Right atrium auricular region (tissue), 2 donors: ENCODE data around the gene OR8G1. TPM values are rescaled to one million over a fixed set of nuclear protein-coding genes. Genes with fewer than 3 reads are reported as not detected.
"Not testable (repeated sequence)": the region's sequence is repeated elsewhere in the genome, so short reads cannot be mapped to it uniquely, and the experiment has no call there.

ENCODE experiments used
- DNase-seq: peaks from one replicate; pipeline ENCODE4 v3.0.0-alpha.2; 2019; ENCODE audit warnings: low spot score
- H3K27ac ChIP-seq, 2 donors: fragments of 200-600 bp; sonication (generic); 1 replicate in 1 of 2; 2 replicates in 1 of 2; pipeline ENCODE4 v1.5.1; 2016 to 2019
- H3K27me3 ChIP-seq, 2 donors: fragments of 200-600 bp; sonication (generic); one replicate each; pipeline versions ENCODE4 v1.5.1 to v1.6.0; 2017 to 2019
- H3K36me3 ChIP-seq: fragments of 200-600 bp; sonication (generic); one replicate; pipeline ENCODE4 v1.5.1; 2016
- H3K4me1 ChIP-seq, 2 donors: fragments of 200-600 bp; sonication (generic); one replicate each; pipeline versions ENCODE4 v1.5.1 to v1.6.0; 2017 to 2019
- H3K4me3 ChIP-seq, 2 donors: fragments of 200-600 bp; sonication (generic); 1 replicate in 1 of 2; 2 replicates in 1 of 2; pipeline ENCODE4 v1.5.1; 2017 to 2019; ENCODE audit warnings: mild to moderate bottlenecking in 1 of 2, moderate library complexity in 1 of 2
- H3K9me3 ChIP-seq, 2 donors: fragments of 200-600 bp; sonication (generic); one replicate each; pipeline ENCODE4 v1.5.1; 2019
- CTCF ChIP-seq, 2 donors: fragments of 200-600 bp; sonication (generic); IDR thresholded peaks; one replicate each; pipeline ENCODE4 v1.5.1; 2019; ENCODE audit warnings: antibody characterized with exemption in 2 of 2
- total RNA-seq, 2 donors: library from RNA; depleted of rRNA; stranded (reverse); fragments of >200 nt; gene quantifications; one replicate each; pipeline ENCODE4 v1.1.0, GENCODE V29; 2016

The OR8G1 gene
- total RNA-seq, 2 donors from 2014 or later, result not detected

DNA sequence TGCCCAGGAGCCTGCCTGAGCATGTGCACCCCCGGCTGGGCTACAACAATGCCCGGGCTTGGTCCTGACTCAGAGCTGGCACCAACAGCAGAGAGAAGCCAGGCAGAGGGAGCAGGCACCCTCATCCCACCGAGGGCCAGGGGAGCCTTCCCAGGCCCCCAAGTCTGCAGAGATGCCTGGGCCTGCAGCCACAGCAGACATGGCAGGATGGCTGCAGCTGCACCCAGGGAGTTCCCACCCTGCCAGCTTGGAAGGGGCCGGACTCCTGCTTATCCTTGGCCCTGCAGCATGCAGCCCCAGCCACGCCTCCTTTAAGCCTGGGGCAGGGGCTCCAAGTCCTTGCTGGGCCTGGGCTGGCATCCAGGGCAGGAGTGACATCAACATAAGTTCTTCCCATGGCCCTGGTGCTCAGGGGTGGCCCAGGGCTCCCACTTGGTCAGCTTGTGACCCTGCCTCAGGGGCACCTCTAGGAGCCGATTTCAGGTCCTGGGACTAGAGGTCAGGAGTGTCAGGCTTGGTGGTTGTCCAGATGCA is 31.0 kb upstream of the OR8G1 start:
- Histone ChIP-seq H3K27ac (no peak overlapping the region), H3K9me3 (no peaks in the 10 kb centered on the region), H3K4me1 (no peaks in the 10 kb centered on the region), H3K27me3 (no peaks in the 10 kb centered on the region), H3K4me3 (no peak overlapping the region), H3K36me3 (no peaks in the 10 kb centered on the region)
- DNase-seq, result no peak
- no peak for TF ChIP-seq CTCF (IDR thresholded peaks at IDR 0.05)

DNA sequence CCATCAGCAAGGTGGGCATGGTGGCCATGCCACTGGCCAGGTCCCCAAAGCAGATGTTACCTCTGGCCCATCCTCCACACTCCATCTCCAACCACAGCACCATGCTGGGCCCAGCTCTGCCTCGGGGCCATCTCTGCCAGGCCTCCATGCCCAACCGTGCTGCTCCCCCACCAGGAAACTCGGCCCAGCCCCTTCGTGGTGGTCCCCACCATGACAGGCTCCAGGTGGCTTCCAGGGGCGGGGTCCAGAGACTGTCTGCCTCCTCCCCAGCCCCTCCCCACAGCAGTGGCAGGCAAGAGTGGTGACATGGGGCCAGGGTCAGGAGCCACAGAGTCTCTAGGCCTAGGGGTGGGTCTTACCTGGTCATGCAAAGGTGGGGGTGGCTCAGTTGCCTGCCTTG is 30.5 kb upstream of the OR8G1 start:
- no peak for TF ChIP-seq CTCF (IDR thresholded peaks at IDR 0.05)
- no peak for DNase-seq
- H3K4me3 ChIP-seq, result no peak overlapping the region
- H3K4me1 ChIP-seq, result no peaks in the 10 kb centered on the region
- no peaks in the 10 kb centered on the region for H3K36me3 ChIP-seq
- no peaks in the 10 kb centered on the region for H3K9me3 ChIP-seq
- no peak overlapping the region for H3K27ac ChIP-seq
- H3K27me3 ChIP-seq, result no peaks in the 10 kb centered on the region

GRCh38 chr11:124211321-124211720 is 29.6 kb upstream of the OR8G1 start:
- Histone ChIP-seq H3K4me1 (no peaks in the 10 kb centered on the region), H3K36me3 (no peaks in the 10 kb centered on the region), H3K27me3 (no peaks in the 10 kb centered on the region), H3K27ac (no peak overlapping the region), H3K4me3 (no peak overlapping the region), H3K9me3 (no peaks in the 10 kb centered on the region)
- no peak for TF ChIP-seq CTCF (IDR thresholded peaks at IDR 0.05)
- DNase-seq, result no peak

DNA sequence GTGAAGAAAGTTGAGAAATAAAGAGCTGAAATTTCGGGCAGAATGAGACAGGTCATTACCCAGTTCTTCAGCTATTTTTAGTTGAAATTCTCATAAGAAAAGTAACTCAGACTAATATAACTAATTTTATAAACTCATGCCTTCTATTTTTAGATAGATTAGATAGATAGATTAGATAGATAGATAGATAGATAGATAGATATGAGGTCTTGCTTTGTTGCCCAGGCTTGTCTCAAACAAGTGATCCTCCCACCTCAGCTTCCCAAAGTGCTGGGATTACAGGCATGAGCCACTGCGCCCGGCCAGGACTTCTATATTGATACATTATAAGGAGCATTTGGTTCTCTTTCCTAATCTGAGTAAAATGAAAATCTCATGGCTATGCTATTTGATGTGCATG is 26.9 kb upstream of the OR8G1 start:
- no peak overlapping the region for H3K4me3 ChIP-seq

DNA sequence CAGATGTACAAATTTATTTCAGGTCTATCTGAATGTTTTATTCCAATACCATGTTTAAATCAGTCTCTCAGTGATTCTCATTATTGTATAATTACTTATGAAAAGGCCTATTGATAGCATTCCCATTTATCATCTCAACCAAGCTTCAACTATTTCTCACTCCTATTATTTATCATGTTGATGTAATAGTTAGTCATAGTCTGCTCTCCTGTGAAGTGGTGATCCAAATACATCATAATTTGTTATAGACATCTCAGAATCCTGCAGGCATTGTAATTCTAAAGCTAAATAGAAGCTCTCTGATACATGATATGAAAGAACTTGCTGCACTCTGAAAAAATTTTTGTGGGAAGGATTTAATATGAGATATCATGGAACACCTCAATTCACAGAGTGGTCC is 21.8 kb upstream of the OR8G1 start:
- no peak for DNase-seq
- Histone ChIP-seq H3K27ac (no peak overlapping the region), H3K4me3 (no peak overlapping the region), H3K4me1 (no peaks in the 10 kb centered on the region), H3K9me3 (no peaks in the 10 kb centered on the region), H3K36me3 (no peaks in the 10 kb centered on the region), H3K27me3 (no peaks in the 10 kb centered on the region)
- no peak for TF ChIP-seq CTCF (IDR thresholded peaks at IDR 0.05)

More for the DNA sequence above, 26.9 kb upstream of the OR8G1 start:
- TF ChIP-seq CTCF (IDR thresholded peaks at IDR 0.05), result no peak
- DNase-seq, result no peak
- no peaks in the 10 kb centered on the region for H3K27me3 ChIP-seq
- no peaks in the 10 kb centered on the region for H3K36me3 ChIP-seq
- no peaks in the 10 kb centered on the region for H3K4me1 ChIP-seq
- H3K27ac ChIP-seq, result no peak overlapping the region
- H3K9me3 ChIP-seq, result no peaks in the 10 kb centered on the region

GRCh38 chr11:124222407-124222806 is 18.5 kb upstream of the OR8G1 start:
- no peaks in the 10 kb centered on the region for H3K27me3 ChIP-seq
- H3K27ac ChIP-seq, result no peak overlapping the region
- no peak for DNase-seq
- no peak overlapping the region for H3K4me3 ChIP-seq
- TF ChIP-seq CTCF (IDR thresholded peaks at IDR 0.05), result no peak
- no peaks in the 10 kb centered on the region for H3K36me3 ChIP-seq
- no peaks in the 10 kb centered on the region for H3K9me3 ChIP-seq
- H3K4me1 ChIP-seq, result no peaks in the 10 kb centered on the region

- not testable (repeated sequence) for H3K4me3 ChIP-seq, H3K36me3 ChIP-seq, H3K27ac ChIP-seq, H3K9me3 ChIP-seq, DNase-seq, H3K27me3 ChIP-seq, H3K4me1 ChIP-seq
These were observed 16.1 kb upstream of the OR8G1 start for GRCh38 chr11:124224618-124225423.
